Activated naive CD8-positive, alpha-beta T cell (primary cell): ENCODE data around the gene TMEM255A.

Experiments
- H3K27ac Mint-ChIP-seq: one replicate; pipeline ENCODE4 v1.8.0; 2021; ENCODE audit warnings: mixed read lengths
- H3K27me3 Mint-ChIP-seq: one replicate; pipeline ENCODE4 v1.8.0; 2021; ENCODE audit warnings: mixed read lengths
- H3K36me3 Mint-ChIP-seq: one replicate; pipeline ENCODE4 v1.8.0; 2021; ENCODE audit warnings: mixed read lengths
- H3K4me1 Mint-ChIP-seq: one replicate; pipeline ENCODE4 v1.8.0; 2021; ENCODE audit warnings: low read depth, mixed read lengths
- H3K4me3 Mint-ChIP-seq: one replicate; pipeline ENCODE4 v1.8.0; 2021; ENCODE audit warnings: mild to moderate bottlenecking, mixed read lengths
- H3K9me3 Mint-ChIP-seq: one replicate; pipeline ENCODE4 v1.8.0; 2021; ENCODE audit warnings: low read depth, mixed read lengths

The TMEM255A gene

DNA sequence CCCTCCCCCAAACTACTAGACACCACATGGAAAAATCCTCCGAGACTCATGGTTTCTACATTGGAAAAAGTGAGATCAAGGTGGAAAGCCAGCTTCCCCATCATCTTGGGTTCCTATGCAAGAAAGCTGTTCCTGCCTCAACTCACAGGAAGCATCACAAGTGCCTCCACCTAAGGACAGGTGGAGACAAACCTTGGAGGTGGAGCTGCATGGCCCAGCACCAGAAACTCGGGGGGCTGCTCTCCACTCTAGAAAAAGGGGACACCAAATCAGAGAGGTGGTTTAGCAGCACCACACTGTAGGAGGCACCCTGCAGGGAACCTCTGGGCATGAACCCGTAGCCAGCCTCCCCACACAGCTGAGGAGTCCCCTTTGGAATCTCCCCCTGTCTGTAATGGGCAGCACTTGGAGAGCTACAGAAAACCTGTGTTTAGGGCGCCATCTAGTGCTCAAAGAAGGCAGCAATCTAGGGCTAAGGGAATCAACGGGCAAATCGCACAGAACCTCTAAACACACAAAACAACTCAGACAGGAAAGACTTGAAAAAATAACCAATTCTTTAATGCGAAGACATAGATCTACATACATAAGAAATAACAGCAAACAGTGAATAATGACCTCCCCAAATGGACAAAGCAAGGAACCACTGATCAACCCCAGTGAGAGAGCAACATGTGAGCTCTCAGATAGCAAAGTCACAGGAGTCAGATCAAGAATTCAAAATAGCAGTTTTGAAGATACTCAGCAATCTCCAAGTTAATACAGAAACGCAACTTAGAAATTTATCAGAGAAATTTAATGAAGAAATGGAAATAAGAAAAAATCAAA lies 97.6 kb downstream of the TMEM255A start:
- Mint-ChIP-seq H3K27me3 (no peaks in the 10 kb centered on the region), H3K4me1 (peaks cover 7% of the 10 kb centered on the region), H3K4me3 (no peak overlapping the region), H3K27ac (no peak overlapping the region), H3K36me3 (peaks cover 3% of the 10 kb centered on the region), H3K9me3 (no peaks in the 10 kb centered on the region)
